Measurements from ENCODE around the gene SCAPER.
"Not testable (repeated sequence)": the region's sequence is repeated elsewhere in the genome, so short reads cannot be mapped to it uniquely, and the experiment has no call there.

Gene SCAPER

GRCh38 chr15:76503121-76503520, 402.0 kb downstream of the SCAPER start:
- no peak for DNase-seq (ENCODE audit: low read depth in 1 of 2, low spot score in 1 of 2)
- H3K4me3 ChIP-seq (replicated peaks; ENCODE audit: insufficient read depth, low read length) = no peak overlapping the region
- H3K27ac ChIP-seq (replicated peaks) = no peak overlapping the region
- no peak for TF ChIP-seq CTCF (IDR thresholded peaks at IDR 0.05; ENCODE audit: insufficient read depth, low read length)
- no peak for TF ChIP-seq POLR2AphosphoS5 (IDR thresholded peaks at IDR 0.05; ENCODE audit: low read depth)
- no peak for TF ChIP-seq SPI1 (IDR thresholded peaks at IDR 0.05; ENCODE audit: borderline replicate concordance, low read depth)
- no peak for TF ChIP-seq REST (IDR thresholded peaks at IDR 0.05; ENCODE audit: insufficient replicate concordance, low read depth)
- TF ChIP-seq GABPA (IDR thresholded peaks at IDR 0.05; ENCODE audit: low read depth) = no peak
- H3K27me3 ChIP-seq (ENCODE audit: insufficient read depth, poor library complexity, severe bottlenecking) = no peaks in the 10 kb centered on the region

- no peak for DNase-seq (ENCODE audit: low read depth in 1 of 2, low spot score in 1 of 2)
- Histone ChIP-seq H3K4me3 (replicated peaks; ENCODE audit: insufficient read depth, low read length) (no peak overlapping the region), H3K27me3 (ENCODE audit: insufficient read depth, poor library complexity, severe bottlenecking) (no peaks in the 10 kb centered on the region), H3K27ac (replicated peaks) (no peak overlapping the region)
- TF ChIP-seq SPI1 (IDR thresholded peaks at IDR 0.05; ENCODE audit: borderline replicate concordance, low read depth) = no peak
- no peak for TF ChIP-seq POLR2AphosphoS5 (IDR thresholded peaks at IDR 0.05; ENCODE audit: low read depth)
- TF ChIP-seq GABPA (IDR thresholded peaks at IDR 0.05; ENCODE audit: low read depth) = no peak
- no peak for TF ChIP-seq CTCF (IDR thresholded peaks at IDR 0.05; ENCODE audit: insufficient read depth, low read length)
- TF ChIP-seq REST (IDR thresholded peaks at IDR 0.05; ENCODE audit: insufficient replicate concordance, low read depth) = no peak
Observed at GRCh38 chr15:76502678-76503077, 402.5 kb downstream of the SCAPER start.

GRCh38 chr15:76502185-76502584, 403.0 kb downstream of the SCAPER start:
- H3K27me3 ChIP-seq (ENCODE audit: insufficient read depth, poor library complexity, severe bottlenecking); H3K27ac ChIP-seq (replicated peaks); H3K4me3 ChIP-seq (replicated peaks; ENCODE audit: insufficient read depth, low read length); DNase-seq (ENCODE audit: low read depth in 1 of 2, low spot score in 1 of 2): not testable (repeated sequence)

GRCh38 chr15:76501726-76502125, 403.4 kb downstream of the SCAPER start:
- TF ChIP-seq POLR2AphosphoS5 (IDR thresholded peaks at IDR 0.05; ENCODE audit: low read depth) (no peak), SPI1 (IDR thresholded peaks at IDR 0.05; ENCODE audit: borderline replicate concordance, low read depth) (no peak), REST (IDR thresholded peaks at IDR 0.05; ENCODE audit: insufficient replicate concordance, low read depth) (no peak), CTCF (IDR thresholded peaks at IDR 0.05; ENCODE audit: insufficient read depth, low read length) (no peak), GABPA (IDR thresholded peaks at IDR 0.05; ENCODE audit: low read depth) (no peak)
- no peak overlapping the region for H3K4me3 ChIP-seq (replicated peaks; ENCODE audit: insufficient read depth, low read length)
- no peak overlapping the region for H3K27ac ChIP-seq (replicated peaks)
- no peak for DNase-seq (ENCODE audit: low read depth in 1 of 2, low spot score in 1 of 2)
- H3K27me3 ChIP-seq (ENCODE audit: insufficient read depth, poor library complexity, severe bottlenecking) = no peaks in the 10 kb centered on the region

Measured in HL-60 (cell line).